Fibroblast of lung (primary cell): ENCODE data around the gene SLC16A2. TPM values are rescaled to one million over a fixed set of nuclear protein-coding genes. Genes with fewer than 3 reads are reported as not detected.
"Not testable (repeated sequence)": the region's sequence is repeated elsewhere in the genome, so short reads cannot be mapped to it uniquely, and the experiment has no call there.

Source experiments
- DNase-seq, 2 donors: peaks; one replicate each; pipeline versions ENCODE4 v3.0.0 to v3.0.0-alpha.2; 2010; ENCODE audit warnings: low read depth in 2 of 2
- H2AFZ ChIP-seq: 2 replicates; pipeline ENCODE4 v1.5.1; 2012; ENCODE audit warnings: low read length, control low read depth, inconsistent platforms
- H3K27ac ChIP-seq: 2 replicates; pipeline ENCODE4 v1.5.1; 2011; ENCODE audit warnings: low read length, control low read depth; ENCODE audit not compliant: insufficient read depth
- H3K27me3 ChIP-seq: 2 replicates; pipeline ENCODE4 v1.5.1; 2011; ENCODE audit warnings: mild to moderate bottlenecking, low read length; ENCODE audit not compliant: control insufficient read depth, insufficient read depth
- H3K36me3 ChIP-seq: 2 replicates; pipeline ENCODE4 v1.5.1; 2011; ENCODE audit warnings: low read length; ENCODE audit not compliant: control insufficient read depth, insufficient read depth
- H3K4me1 ChIP-seq: 2 replicates; pipeline ENCODE4 v1.5.1; 2011; ENCODE audit warnings: low read length; ENCODE audit not compliant: control insufficient read depth, insufficient read depth; ENCODE audit errors: extremely low read depth
- H3K4me2 ChIP-seq: 2 replicates; pipeline ENCODE4 v1.5.1; 2011; ENCODE audit warnings: low read length, control low read depth; ENCODE audit not compliant: insufficient read depth; ENCODE audit errors: extremely low read depth
- H3K4me3 ChIP-seq, 4 experiments: fragments of 200-600 bp in 1 of 4; sonication (generic) in 1 of 4; replicated peaks in 1 of 4; 2 replicates each; pipeline ENCODE4 v1.5.1; 2011 to 2016; ENCODE audit warnings: low read length in 4 of 4, low read depth in 3 of 4, mild to moderate bottlenecking in 3 of 4, control low read depth in 2 of 4, inconsistent platforms in 1 of 4, mixed read lengths in 1 of 4; ENCODE audit not compliant: insufficient read depth in 1 of 4; ENCODE audit errors: control extremely low read depth in 1 of 4
- H3K79me2 ChIP-seq: 2 replicates; pipeline ENCODE4 v1.5.1; 2012; ENCODE audit warnings: mild to moderate bottlenecking, low read length, inconsistent platforms; ENCODE audit not compliant: control insufficient read depth, insufficient read depth
- H3K9ac ChIP-seq: 2 replicates; pipeline ENCODE4 v1.5.1; 2011; ENCODE audit warnings: mild to moderate bottlenecking, low read length, control low read depth; ENCODE audit not compliant: insufficient read depth
- H3K9me3 ChIP-seq: 2 replicates; pipeline ENCODE4 v1.5.1; 2012; ENCODE audit warnings: low read depth, low read length; ENCODE audit not compliant: control insufficient read depth, insufficient read depth
- H4K20me1 ChIP-seq: 2 replicates; pipeline ENCODE4 v1.5.1; 2011; ENCODE audit warnings: low read length; ENCODE audit not compliant: control insufficient read depth, insufficient read depth; ENCODE audit errors: extremely low read depth
- CTCF ChIP-seq, 2 donors: IDR thresholded peaks in 1 of 2; conservative IDR thresholded peaks in 1 of 2; 1 replicate in 1 of 2; 2 replicates in 1 of 2; pipeline ENCODE4 v1.5.1; 2011 to 2012; ENCODE audit warnings: low read length in 2 of 2, control low read depth in 1 of 2, inconsistent platforms in 1 of 2, low read depth in 1 of 2, mild to moderate bottlenecking in 1 of 2
- EZH2 ChIP-seq: IDR thresholded peaks from 2 replicates; pipeline ENCODE4 v1.5.1; 2012; ENCODE audit warnings: low read length, control low read depth, mild to moderate bottlenecking; ENCODE audit errors: missing control alignments
- polyA plus RNA-seq, 2 donors: library from polyadenylated mRNA; depleted of rRNA in 1 of 2; stranded (reverse) in 1 of 2; unstranded in 1 of 2; fragments of >200 nt; gene quantifications; 2 replicates each; pipeline ENCODE4 v1.2.1, GENCODE V29; 2011 to 2012; ENCODE audit warnings: missing spikeins in 1 of 2
- total RNA-seq: library from RNA; depleted of rRNA; stranded (reverse); fragments of >200 nt; gene quantifications from 2 replicates; pipeline ENCODE4 v1.2.1, GENCODE V29; 2014

SLC16A2 gene
- total and polyA plus RNA-seq, 2 donors (not counting 1 experiment from before 2014, with no cell fraction given): 7.8 to 27.2 TPM

DNA sequence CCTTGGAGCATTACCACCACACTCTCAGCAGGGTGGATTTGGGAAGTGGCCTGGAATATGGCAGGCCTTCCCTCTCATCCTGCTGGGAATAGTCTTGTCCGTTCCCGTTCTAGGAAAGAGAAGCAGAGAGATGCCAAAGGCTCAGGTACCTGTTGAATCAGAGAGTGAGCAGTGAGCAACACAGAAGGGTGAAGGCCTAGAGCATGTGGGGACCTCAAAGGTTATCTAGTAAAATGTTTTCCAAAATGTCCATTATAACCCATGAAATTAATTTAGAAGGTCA, 30.8 kb downstream of the SLC16A2 start:
- Histone ChIP-seq H3K79me2 (no peaks in the 10 kb centered on the region), H4K20me1 (no peaks in the 10 kb centered on the region), H3K27me3 (no peaks in the 10 kb centered on the region), H2AFZ (no peak overlapping the region), H3K9ac (no peak overlapping the region), H3K36me3 (no peaks in the 10 kb centered on the region), H3K4me2 (no peak overlapping the region), H3K4me3 (no peak overlapping the region), H3K9me3 (no peaks in the 10 kb centered on the region), H3K4me1 (peaks cover 9% of the 10 kb centered on the region), H3K27ac (no peak overlapping the region)
- DNase-seq: no peak
- TF ChIP-seq EZH2 (no peak), CTCF (conservative IDR thresholded peaks at IDR 0.05 in 1 of 2, IDR thresholded peaks at IDR 0.05 in 1 of 2; ENCODE audit: low read depth in 1 of 2, low read length in 2 of 2) (no peak)

DNA sequence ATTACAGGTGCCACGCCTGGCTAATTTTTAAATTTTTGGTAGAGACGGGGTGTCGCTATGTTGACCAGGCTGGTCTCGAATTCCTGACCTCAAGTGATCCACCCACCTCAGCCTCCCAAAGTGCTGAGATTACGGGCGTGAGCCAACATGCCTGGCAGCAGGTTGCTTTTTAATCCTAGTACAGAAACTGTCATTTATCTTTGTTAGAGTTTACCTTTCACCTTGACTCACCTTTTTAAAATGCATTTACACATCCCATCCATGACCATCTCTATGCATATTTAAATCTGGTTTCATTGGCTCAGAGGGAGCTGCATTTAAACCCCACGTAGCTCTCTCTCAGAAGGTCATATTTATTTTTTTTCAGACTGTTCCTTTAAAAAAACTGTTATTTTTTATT, 31.9 kb downstream of the SLC16A2 start:
- Histone ChIP-seq H3K79me2 (no peaks in the 10 kb centered on the region), H3K4me3 (no peak overlapping the region), H3K4me1 (peaks cover 9% of the 10 kb centered on the region), H3K36me3 (no peaks in the 10 kb centered on the region), H3K4me2 (no peak overlapping the region), H3K9ac (no peak overlapping the region), H4K20me1 (no peaks in the 10 kb centered on the region), H3K27ac (no peak overlapping the region), H3K9me3 (no peaks in the 10 kb centered on the region), H3K27me3 (no peaks in the 10 kb centered on the region), H2AFZ (no peak overlapping the region)
- DNase-seq: no peak
- TF ChIP-seq CTCF (conservative IDR thresholded peaks at IDR 0.05 in 1 of 2, IDR thresholded peaks at IDR 0.05 in 1 of 2; ENCODE audit: low read depth in 1 of 2, low read length in 2 of 2) (no peak), EZH2 (no peak)

GRCh38 chrX:74454233-74454632, 32.9 kb downstream of the SLC16A2 start:
- H4K20me1 ChIP-seq, H3K9ac ChIP-seq, DNase-seq, H3K4me3 ChIP-seq, H3K27me3 ChIP-seq, H2AFZ ChIP-seq, H3K27ac ChIP-seq, H3K9me3 ChIP-seq, H3K79me2 ChIP-seq, H3K4me2 ChIP-seq, H3K4me1 ChIP-seq, H3K36me3 ChIP-seq: not testable (repeated sequence)

GRCh38 chrX:74458736-74459135, 37.4 kb downstream of the SLC16A2 start:
- no peak for TF ChIP-seq CTCF (conservative IDR thresholded peaks at IDR 0.05 in 1 of 2, IDR thresholded peaks at IDR 0.05 in 1 of 2; ENCODE audit: low read depth in 1 of 2, low read length in 2 of 2)
- no peak for TF ChIP-seq EZH2
- Histone ChIP-seq H4K20me1 (no peaks in the 10 kb centered on the region), H2AFZ (no peak overlapping the region), H3K9ac (no peak overlapping the region), H3K27ac (no peak overlapping the region), H3K36me3 (no peaks in the 10 kb centered on the region), H3K79me2 (no peaks in the 10 kb centered on the region), H3K4me3 (no peak overlapping the region), H3K27me3 (no peaks in the 10 kb centered on the region), H3K9me3 (no peaks in the 10 kb centered on the region), H3K4me1 (no peaks in the 10 kb centered on the region), H3K4me2 (no peak overlapping the region)
- peak; percentile 57 to 75 for DNase-seq
